Stromal cell of bone marrow (primary cell): ENCODE results near the gene SORCS2.

ENCODE experiments used
- DNase-seq: peaks from one replicate; pipeline ENCODE4 v3.0.0-alpha.2; 2012; ENCODE audit warnings: low read depth

SORCS2 gene

GRCh38 chr4:7338876-7339623, 146.7 kb downstream of the SORCS2 start:
- DNase-seq: no peak

- DNase-seq: no peak
Observed at GRCh38 chr4:7339751-7340552, 147.6 kb downstream of the SORCS2 start.

- DNase-seq: no peak
Observed at GRCh38 chr4:7340553-7341433, 148.5 kb downstream of the SORCS2 start.

GRCh38 chr4:7341491-7342222, 149.3 kb downstream of the SORCS2 start:
- no peak for DNase-seq

- no peak for DNase-seq
Observed at GRCh38 chr4:7342223-7343080, 150.1 kb downstream of the SORCS2 start.

- no peak for DNase-seq
Observed at GRCh38 chr4:7343081-7343655, 150.8 kb downstream of the SORCS2 start.

- DNase-seq: no peak
Observed at GRCh38 chr4:7343950-7344349, 151.6 kb downstream of the SORCS2 start.

GRCh38 chr4:7344636-7345155, 152.4 kb downstream of the SORCS2 start:
- DNase-seq: no peak

- DNase-seq: no peak
Observed at GRCh38 chr4:7347981-7348380, 155.6 kb downstream of the SORCS2 start.

GRCh38 chr4:7348946-7349900, 156.9 kb downstream of the SORCS2 start:
- no peak for DNase-seq

GRCh38 chr4:7350396-7350795, 158.1 kb downstream of the SORCS2 start:
- no peak for DNase-seq

- DNase-seq: no peak
Observed at GRCh38 chr4:7351014-7351413, 158.7 kb downstream of the SORCS2 start.

- DNase-seq: no peak
Observed at GRCh38 chr4:7352486-7352885, 160.1 kb downstream of the SORCS2 start.

GRCh38 chr4:7353046-7353790, 160.9 kb downstream of the SORCS2 start:
- DNase-seq: no peak

GRCh38 chr4:7353846-7354610, 161.7 kb downstream of the SORCS2 start:
- DNase-seq: no peak

- DNase-seq: no peak
Observed at GRCh38 chr4:7354927-7355326, 162.6 kb downstream of the SORCS2 start.

- no peak for DNase-seq
Observed at GRCh38 chr4:7355795-7356194, 163.5 kb downstream of the SORCS2 start.
